ENCODE data around the gene ATXN1. TPM values are rescaled to one million over a fixed set of nuclear protein-coding genes. Genes with fewer than 3 reads are reported as not detected.

The ATXN1 gene
- total and polyA plus RNA-seq, 3 donors from 2014 or later, result 12.8 to 84.1 (median 64.3) TPM

DNA sequence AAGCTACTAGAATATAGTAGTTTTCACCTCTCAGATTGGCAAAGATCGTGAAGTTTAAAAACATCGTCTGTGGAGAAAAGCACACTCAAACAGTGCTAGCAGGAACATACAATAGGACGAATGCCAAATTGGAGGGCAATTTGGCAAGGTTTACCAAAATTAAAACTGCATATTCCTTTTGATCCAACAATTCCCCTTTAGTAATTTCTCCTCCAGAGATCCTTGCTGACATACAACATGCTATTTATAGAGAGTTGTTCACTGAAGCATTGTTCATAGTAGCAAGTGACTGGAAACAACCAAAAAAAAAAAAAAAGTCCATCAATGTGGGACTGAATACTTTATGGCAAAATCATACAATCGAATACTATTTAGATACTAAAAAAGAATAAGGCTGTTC is 202.2 kb downstream of the ATXN1 start:
- TF ChIP-seq POLR2A (IDR thresholded peaks at IDR 0.05), result no peak
- TF ChIP-seq, protein P1, sequence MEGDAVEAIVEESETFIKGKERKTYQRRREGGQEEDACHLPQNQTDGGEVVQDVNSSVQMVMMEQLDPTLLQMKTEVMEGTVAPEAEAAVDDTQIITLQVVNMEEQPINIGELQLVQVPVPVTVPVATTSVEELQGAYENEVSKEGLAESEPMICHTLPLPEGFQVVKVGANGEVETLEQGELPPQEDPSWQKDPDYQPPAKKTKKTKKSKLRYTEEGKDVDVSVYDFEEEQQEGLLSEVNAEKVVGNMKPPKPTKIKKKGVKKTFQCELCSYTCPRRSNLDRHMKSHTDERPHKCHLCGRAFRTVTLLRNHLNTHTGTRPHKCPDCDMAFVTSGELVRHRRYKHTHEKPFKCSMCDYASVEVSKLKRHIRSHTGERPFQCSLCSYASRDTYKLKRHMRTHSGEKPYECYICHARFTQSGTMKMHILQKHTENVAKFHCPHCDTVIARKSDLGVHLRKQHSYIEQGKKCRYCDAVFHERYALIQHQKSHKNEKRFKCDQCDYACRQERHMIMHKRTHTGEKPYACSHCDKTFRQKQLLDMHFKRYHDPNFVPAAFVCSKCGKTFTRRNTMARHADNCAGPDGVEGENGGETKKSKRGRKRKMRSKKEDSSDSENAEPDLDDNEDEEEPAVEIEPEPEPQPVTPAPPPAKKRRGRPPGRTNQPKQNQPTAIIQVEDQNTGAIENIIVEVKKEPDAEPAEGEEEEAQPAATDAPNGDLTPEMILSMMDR (IDR thresholded peaks at IDR 0.05), result no peak
- WGBS, 2 donors, result 43 to 54% methylated on average over 4 of the region's 4 CpGs
- Histone ChIP-seq H3K4me1 (no peaks in the 10 kb centered on the region), H3K27ac (peak overlapping the region in 1 of 2 donors; percentile 8), H3K4me3 (no peak overlapping the region), H3K27me3 (no peaks in the 10 kb centered on the region), H3K9me3 (no peaks in the 10 kb centered on the region), H3K36me3 (ENCODE audit: low read depth, missing control alignments) (no peaks in the 10 kb centered on the region)
- no peak for DNase-seq
- intact Hi-C loops (cut with DNase I; ENCODE audit: low total_unique reads), result no loop called here

- TF ChIP-seq POLR2A (IDR thresholded peaks at IDR 0.05), result no peak
- TF ChIP-seq, protein P1 (IDR thresholded peaks at IDR 0.05), result no peak
- 90 to 94% methylated on average over 3 of the region's 3 CpGs for WGBS, 2 donors
- Histone ChIP-seq H3K9me3 (no peaks in the 10 kb centered on the region), H3K4me3 (no peak overlapping the region), H3K27ac (no peak overlapping the region), H3K4me1 (no peaks in the 10 kb centered on the region), H3K36me3 (ENCODE audit: low read depth, missing control alignments) (no peaks in the 10 kb centered on the region), H3K27me3 (no peaks in the 10 kb centered on the region)
- DNase-seq, result no peak
- intact Hi-C loops (cut with DNase I; ENCODE audit: low total_unique reads), result no loop called here
Measured at GRCh38 chr6:16555550-16555949, 205.7 kb downstream of the ATXN1 start.

- Histone ChIP-seq H3K9me3 (no peaks in the 10 kb centered on the region), H3K36me3 (ENCODE audit: low read depth, missing control alignments) (no peaks in the 10 kb centered on the region), H3K27me3 (no peaks in the 10 kb centered on the region), H3K4me3 (no peak overlapping the region), H3K4me1 (no peaks in the 10 kb centered on the region), H3K27ac (no peak overlapping the region)
- intact Hi-C loops (cut with DNase I; ENCODE audit: low total_unique reads), result no loop called here
- no peak for DNase-seq
- WGBS, 2 donors, result 96 to 100% methylated on average over 3 of the region's 3 CpGs
- TF ChIP-seq, protein P1 (IDR thresholded peaks at IDR 0.05), result no peak
- no peak for TF ChIP-seq POLR2A (IDR thresholded peaks at IDR 0.05)
Measured at GRCh38 chr6:16553531-16553930, 207.7 kb downstream of the ATXN1 start.

GRCh38 chr6:16551466-16551865 is 209.8 kb downstream of the ATXN1 start:
- H3K27me3 ChIP-seq, result no peaks in the 10 kb centered on the region
- no peak for TF ChIP-seq POLR2A (IDR thresholded peaks at IDR 0.05)
- TF ChIP-seq, protein P1 (IDR thresholded peaks at IDR 0.05), result no peak
- DNase-seq, result no peak
- no peak overlapping the region for H3K27ac ChIP-seq
- no peaks in the 10 kb centered on the region for H3K4me1 ChIP-seq
- intact Hi-C loops (cut with DNase I; ENCODE audit: low total_unique reads), result no loop called here
- WGBS, 2 donors, result 89 to 94% methylated on average over 6 of the region's 6 CpGs
- no peaks in the 10 kb centered on the region for H3K9me3 ChIP-seq
- H3K4me3 ChIP-seq, result no peak overlapping the region
- no peaks in the 10 kb centered on the region for H3K36me3 ChIP-seq (ENCODE audit: low read depth, missing control alignments)

GRCh38 chr6:16548121-16548520 is 213.1 kb downstream of the ATXN1 start:
- Histone ChIP-seq H3K36me3 (ENCODE audit: low read depth, missing control alignments) (no peaks in the 10 kb centered on the region), H3K9me3 (no peaks in the 10 kb centered on the region), H3K4me3 (no peak overlapping the region), H3K27me3 (no peaks in the 10 kb centered on the region), H3K4me1 (peaks cover 7% of the 10 kb centered on the region), H3K27ac (no peak overlapping the region)
- intact Hi-C loops (cut with DNase I; ENCODE audit: low total_unique reads), result no loop called here
- 92 to 97% methylated on average over 2 of the region's 2 CpGs for WGBS, 2 donors
- TF ChIP-seq POLR2A (IDR thresholded peaks at IDR 0.05), result no peak
- TF ChIP-seq, protein P1 (IDR thresholded peaks at IDR 0.05), result no peak
- DNase-seq, result no peak

Data from testis (tissue), 3 donors.